KMS-11 (cell line): ENCODE measurements around the gene CLDN24.

Experiments used
- H2AFZ ChIP-seq: fragments of 200-600 bp; sonication (generic); 2 replicates; pipeline ENCODE4 v1.6.1; 2016; ENCODE audit warnings: antibody characterized with exemption, mixed run types, low read depth
- H3K27ac ChIP-seq: fragments of 200-600 bp; sonication (generic); 2 replicates; pipeline ENCODE4 v1.6.1; 2016; ENCODE audit warnings: mild to moderate bottlenecking, mixed run types
- H3K27me3 ChIP-seq: fragments of 200-600 bp; sonication (generic); 2 replicates; pipeline ENCODE4 v1.6.1; 2017; ENCODE audit warnings: mild to moderate bottlenecking, low read depth, mixed run types, moderate library complexity; ENCODE audit not compliant: insufficient read depth
- H3K36me3 ChIP-seq: fragments of 200-600 bp; sonication (generic); 2 replicates; pipeline ENCODE4 v1.6.1; 2017; ENCODE audit warnings: mild to moderate bottlenecking, mixed run types; ENCODE audit not compliant: insufficient read depth
- H3K4me1 ChIP-seq: fragments of 200-600 bp; sonication (generic); 2 replicates; pipeline ENCODE4 v1.6.1; 2016; ENCODE audit warnings: mild to moderate bottlenecking, low read depth, mixed run types; ENCODE audit not compliant: poor library complexity, severe bottlenecking
- H3K4me2 ChIP-seq: fragments of 200-600 bp; sonication (generic); 2 replicates; pipeline ENCODE4 v1.7.0; 2016; ENCODE audit warnings: mild to moderate bottlenecking, mixed run types
- H3K4me3 ChIP-seq: fragments of 200-600 bp; sonication (generic); IDR thresholded peaks from 2 replicates; pipeline ENCODE4 v1.6.1; 2017; ENCODE audit warnings: low read depth, low read length, mixed read lengths; ENCODE audit not compliant: insufficient read depth
- H3K79me2 ChIP-seq: fragments of 200-600 bp; sonication (generic); 2 replicates; pipeline ENCODE4 v1.6.1; 2016; ENCODE audit warnings: low read depth, mixed run types; ENCODE audit not compliant: insufficient read depth
- H3K9ac ChIP-seq: fragments of 200-600 bp; sonication (generic); 2 replicates; pipeline ENCODE4 v1.6.1; 2016; ENCODE audit warnings: mild to moderate bottlenecking, mixed run types
- H4K20me1 ChIP-seq: fragments of 200-600 bp; sonication (generic); 2 replicates; pipeline ENCODE4 v1.6.1; 2016; ENCODE audit warnings: mild to moderate bottlenecking, mixed run types; ENCODE audit not compliant: insufficient read depth
- TF ChIP-seq, protein P1 (sequence below): fragments of 200-600 bp; sonication (generic); conservative IDR thresholded peaks from 2 replicates; pipeline ENCODE4 v1.6.1; 2017; ENCODE audit warnings: low read depth, mild to moderate bottlenecking, antibody characterized with exemption, low read length, moderate library complexity, mixed read lengths

Gene CLDN24

GRCh38 chr4:183289688-183290087 is 32.5 kb downstream of the CLDN24 start:
- Histone ChIP-seq H2AFZ (no peak overlapping the region), H3K36me3 (no peaks in the 10 kb centered on the region), H3K27me3 (no peaks in the 10 kb centered on the region), H3K79me2 (no peaks in the 10 kb centered on the region), H3K4me3 (no peak overlapping the region), H3K9ac (no peak overlapping the region), H3K4me1 (no peaks in the 10 kb centered on the region), H3K4me2 (no peak overlapping the region), H4K20me1 (no peaks in the 10 kb centered on the region), H3K27ac (no peak overlapping the region)
- TF ChIP-seq, protein P1, sequence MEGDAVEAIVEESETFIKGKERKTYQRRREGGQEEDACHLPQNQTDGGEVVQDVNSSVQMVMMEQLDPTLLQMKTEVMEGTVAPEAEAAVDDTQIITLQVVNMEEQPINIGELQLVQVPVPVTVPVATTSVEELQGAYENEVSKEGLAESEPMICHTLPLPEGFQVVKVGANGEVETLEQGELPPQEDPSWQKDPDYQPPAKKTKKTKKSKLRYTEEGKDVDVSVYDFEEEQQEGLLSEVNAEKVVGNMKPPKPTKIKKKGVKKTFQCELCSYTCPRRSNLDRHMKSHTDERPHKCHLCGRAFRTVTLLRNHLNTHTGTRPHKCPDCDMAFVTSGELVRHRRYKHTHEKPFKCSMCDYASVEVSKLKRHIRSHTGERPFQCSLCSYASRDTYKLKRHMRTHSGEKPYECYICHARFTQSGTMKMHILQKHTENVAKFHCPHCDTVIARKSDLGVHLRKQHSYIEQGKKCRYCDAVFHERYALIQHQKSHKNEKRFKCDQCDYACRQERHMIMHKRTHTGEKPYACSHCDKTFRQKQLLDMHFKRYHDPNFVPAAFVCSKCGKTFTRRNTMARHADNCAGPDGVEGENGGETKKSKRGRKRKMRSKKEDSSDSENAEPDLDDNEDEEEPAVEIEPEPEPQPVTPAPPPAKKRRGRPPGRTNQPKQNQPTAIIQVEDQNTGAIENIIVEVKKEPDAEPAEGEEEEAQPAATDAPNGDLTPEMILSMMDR = no peak

- Histone ChIP-seq H3K4me1 (no peaks in the 10 kb centered on the region), H3K27ac (no peak overlapping the region), H3K36me3 (no peaks in the 10 kb centered on the region), H3K4me2 (no peak overlapping the region), H2AFZ (no peak overlapping the region), H3K79me2 (no peaks in the 10 kb centered on the region), H3K27me3 (no peaks in the 10 kb centered on the region), H3K9ac (no peak overlapping the region), H3K4me3 (no peak overlapping the region), H4K20me1 (no peaks in the 10 kb centered on the region)
- TF ChIP-seq, protein P1 = no peak
These were observed 33.3 kb downstream of the CLDN24 start for GRCh38 chr4:183288955-183289354.

DNA sequence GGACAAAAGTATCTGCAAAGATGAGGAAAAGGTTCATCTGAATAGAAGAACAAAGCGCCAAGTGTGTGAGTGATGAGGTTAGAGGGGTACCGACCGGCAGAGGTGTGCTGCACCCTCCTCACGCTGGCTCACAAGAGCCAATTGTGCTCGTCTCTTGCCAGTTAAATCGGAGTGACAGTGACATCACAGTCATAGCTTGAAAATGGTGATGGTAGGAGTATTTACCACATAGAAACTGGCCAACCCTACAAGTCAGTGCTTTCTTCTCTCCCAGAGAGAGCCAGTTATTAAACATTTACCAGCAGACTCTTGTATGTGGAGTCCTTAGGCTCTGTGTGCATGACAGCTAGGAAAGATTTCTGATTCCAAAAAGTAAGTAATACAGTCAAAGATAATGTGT is 34.5 kb downstream of the CLDN24 start:
- H2AFZ ChIP-seq = no peak overlapping the region
- no peak overlapping the region for H3K4me2 ChIP-seq
- no peak overlapping the region for H3K9ac ChIP-seq
- no peak overlapping the region for H3K27ac ChIP-seq
- H4K20me1 ChIP-seq = no peaks in the 10 kb centered on the region
- no peaks in the 10 kb centered on the region for H3K27me3 ChIP-seq
- TF ChIP-seq, protein P1 = no peak
- no peaks in the 10 kb centered on the region for H3K36me3 ChIP-seq
- H3K79me2 ChIP-seq = no peaks in the 10 kb centered on the region
- no peaks in the 10 kb centered on the region for H3K4me1 ChIP-seq
- no peak overlapping the region for H3K4me3 ChIP-seq

DNA sequence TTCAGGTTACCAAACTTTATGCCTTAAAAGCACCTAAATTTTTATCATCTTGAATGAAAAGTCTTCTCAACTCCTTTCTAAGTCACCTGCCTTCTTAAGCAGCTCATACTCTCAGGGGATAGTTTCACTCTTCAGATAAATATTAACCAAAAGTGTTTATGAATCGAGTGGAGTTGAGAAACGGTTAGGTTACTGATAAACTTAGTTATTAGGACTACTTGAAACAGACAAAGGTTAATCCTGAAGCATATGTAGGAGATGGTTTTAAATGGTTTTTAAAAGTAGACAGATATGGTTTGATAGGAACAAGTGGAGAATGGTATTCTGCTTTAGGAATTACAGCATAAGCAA is 34.9 kb downstream of the CLDN24 start:
- H4K20me1 ChIP-seq = no peaks in the 10 kb centered on the region

More for the DNA sequence above, 34.9 kb downstream of the CLDN24 start:
- Histone ChIP-seq H3K4me2 (no peak overlapping the region), H3K4me1 (no peaks in the 10 kb centered on the region), H3K9ac (no peak overlapping the region), H3K27me3 (no peaks in the 10 kb centered on the region), H3K79me2 (no peaks in the 10 kb centered on the region), H3K27ac (no peak overlapping the region), H3K4me3 (no peak overlapping the region), H2AFZ (no peak overlapping the region), H3K36me3 (no peaks in the 10 kb centered on the region)
- TF ChIP-seq, protein P1 = no peak
